Kasumi-1 (cell line): ENCODE measurements around the gene TTL.
"Not testable (repeated sequence)": the region's sequence is repeated elsewhere in the genome, so short reads cannot be mapped to it uniquely, and the experiment has no call there.

Source experiments
- DNase-seq, 2 experiments: peaks; one replicate each; lab custom pipeline; 2025; lab: John Stamatoyannopoulos, UW

TTL gene

GRCh38 chr2:112481528-112482233, at the start of gene TTL:
TTL (plus strand) TSS chr2:112482156; CDS start chr2:112482345, 189 bp downstream.
- peak; percentile 64 for DNase-seq

- DNase-seq = not testable (repeated sequence)
These were observed 49.6 kb upstream of the TTL start for GRCh38 chr2:112432390-112432734.

DNA sequence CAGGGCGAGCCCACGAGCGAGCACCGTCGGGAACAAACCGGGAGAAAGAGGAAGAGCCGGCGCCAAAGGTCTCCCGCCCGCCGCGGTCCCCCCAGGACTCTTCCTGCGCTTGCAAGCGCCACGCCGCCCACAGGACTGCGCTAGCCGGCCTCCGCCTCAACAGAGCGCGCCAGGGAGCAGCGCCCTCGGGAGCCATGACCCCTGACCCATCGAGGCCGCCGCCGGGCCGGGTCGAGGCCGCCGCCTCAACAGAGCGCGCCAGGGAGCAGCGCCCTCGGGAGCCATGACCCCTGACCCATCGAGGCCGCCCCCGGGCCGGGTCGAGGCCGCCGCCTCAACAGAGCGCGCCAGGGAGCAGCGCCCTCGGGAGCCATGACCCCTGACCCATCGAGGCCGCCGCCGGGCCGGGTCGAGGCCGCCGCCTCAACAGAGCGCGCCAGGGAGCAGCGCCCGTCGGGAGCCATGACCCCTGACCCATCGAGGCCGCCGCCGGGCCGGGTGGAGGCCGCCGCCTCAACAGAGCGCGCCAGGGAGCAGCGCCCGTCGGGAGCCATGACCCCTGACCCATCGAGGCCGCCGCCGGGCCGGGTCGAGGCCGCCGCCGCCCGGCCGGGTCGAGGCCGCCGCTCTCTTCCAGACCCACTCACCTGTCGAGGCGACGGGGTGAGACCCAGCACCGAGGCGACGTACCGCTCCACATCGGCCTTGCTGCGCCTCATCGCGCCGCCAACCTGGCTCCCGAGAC, 49.0 kb upstream of the TTL start:
- DNase-seq = not testable (repeated sequence)

DNA sequence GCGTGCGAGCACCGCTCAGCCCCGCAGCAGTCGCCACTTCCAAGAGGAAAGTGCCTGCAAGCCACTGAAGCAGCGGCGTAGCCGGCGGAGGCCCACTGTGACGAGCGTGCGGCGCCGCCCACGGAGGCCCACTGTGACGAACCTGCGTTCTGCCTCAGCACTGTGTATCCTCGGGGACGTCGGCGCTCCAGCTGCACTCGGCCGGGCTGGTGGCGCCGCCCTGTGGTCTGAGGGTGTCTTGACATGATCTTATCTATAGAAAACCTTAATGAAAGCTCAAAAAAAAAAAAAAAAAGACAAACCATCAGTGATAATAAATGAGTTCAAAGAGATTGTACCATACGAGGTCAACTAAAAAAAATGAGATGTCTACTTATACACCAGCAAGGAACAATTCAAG, 48.5 kb upstream of the TTL start, which contains the start of gene RGPD8:
Gene RGPD8, minus strand, starts transcription at position 166 of the 400 bp plus-strand sequence. CDS start 192 bp downstream, outside the sequence.
- DNase-seq = not testable (repeated sequence)

DNA sequence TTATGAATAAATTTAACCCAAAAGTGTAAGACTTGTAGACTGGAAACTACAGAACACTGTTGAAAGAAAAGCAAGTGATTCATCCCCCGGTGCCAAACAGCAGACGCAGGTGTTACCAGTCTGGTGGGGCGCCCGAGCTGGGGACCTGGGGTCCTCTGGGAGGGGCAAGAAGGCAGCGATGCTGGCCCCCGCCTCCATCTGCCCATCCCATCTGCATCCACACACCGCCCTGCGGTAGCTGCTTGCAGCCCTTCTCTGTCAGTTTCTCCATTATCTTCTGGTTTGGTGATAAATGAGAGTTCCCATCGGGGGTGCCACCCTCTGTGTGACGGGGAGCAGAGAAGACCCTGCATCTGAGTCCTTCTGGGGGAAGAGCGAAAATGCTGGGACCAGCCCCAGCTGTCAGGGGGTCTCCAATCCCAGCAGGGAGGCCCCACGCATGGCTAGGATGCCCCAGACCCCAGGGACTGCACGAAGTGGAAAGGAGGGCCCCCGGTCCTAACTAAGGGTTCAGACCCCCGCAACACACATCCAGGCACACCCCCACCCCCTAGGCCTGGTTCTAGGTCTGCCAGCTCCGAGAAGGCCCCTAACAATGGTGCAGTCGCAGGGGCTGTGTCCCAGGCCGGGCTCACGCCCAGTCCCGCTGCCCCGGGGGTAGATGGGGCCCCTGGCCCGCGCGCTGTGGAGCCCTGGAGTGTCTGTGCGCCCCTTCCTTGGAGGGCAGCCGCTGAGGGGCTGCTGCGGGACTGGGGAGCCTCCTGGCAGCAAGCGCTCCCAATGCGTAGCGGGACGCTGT, 47.8 kb upstream of the TTL start:
- DNase-seq = no peak

GRCh38 chr2:112434890-112435715, 46.9 kb upstream of the TTL start:
- DNase-seq = not testable (repeated sequence)

DNA sequence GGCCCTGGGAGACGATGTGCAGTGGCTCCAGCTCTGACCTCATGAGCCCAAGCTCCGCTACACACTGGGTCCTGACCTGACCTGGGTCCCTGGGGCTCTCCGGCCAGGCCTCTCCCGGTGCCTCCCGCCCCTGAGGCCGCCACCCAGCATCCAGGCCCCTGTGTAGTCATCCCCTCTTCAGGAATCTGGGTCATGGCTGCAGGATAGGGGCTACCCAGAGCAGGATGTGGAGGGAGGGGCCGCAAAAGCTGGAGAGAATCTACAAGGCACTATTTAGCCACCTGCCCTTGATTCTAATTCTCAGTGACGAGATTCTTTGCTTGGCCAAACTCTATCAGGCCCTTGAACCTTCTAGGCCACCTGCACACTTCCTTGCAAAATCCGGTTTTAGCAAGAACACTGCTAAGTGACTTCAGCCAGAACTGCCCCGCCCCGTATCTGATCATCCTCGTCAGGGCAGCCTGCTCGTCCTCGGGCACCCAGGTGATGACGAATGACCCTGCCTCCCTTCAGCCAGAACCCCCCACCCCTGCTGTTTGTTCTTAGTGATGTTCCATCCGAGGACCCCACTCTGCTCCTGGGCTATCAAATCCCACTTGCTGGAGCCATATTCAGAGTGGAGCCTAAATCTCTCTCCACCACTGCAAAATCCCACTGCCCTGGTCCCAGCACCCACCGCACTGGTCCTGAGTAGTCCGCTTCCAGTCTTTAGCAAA, 46.1 kb upstream of the TTL start:
- DNase-seq = not testable (repeated sequence)

- not testable (repeated sequence) for DNase-seq
These were observed 45.0 kb upstream of the TTL start for GRCh38 chr2:112436993-112437392.

DNA sequence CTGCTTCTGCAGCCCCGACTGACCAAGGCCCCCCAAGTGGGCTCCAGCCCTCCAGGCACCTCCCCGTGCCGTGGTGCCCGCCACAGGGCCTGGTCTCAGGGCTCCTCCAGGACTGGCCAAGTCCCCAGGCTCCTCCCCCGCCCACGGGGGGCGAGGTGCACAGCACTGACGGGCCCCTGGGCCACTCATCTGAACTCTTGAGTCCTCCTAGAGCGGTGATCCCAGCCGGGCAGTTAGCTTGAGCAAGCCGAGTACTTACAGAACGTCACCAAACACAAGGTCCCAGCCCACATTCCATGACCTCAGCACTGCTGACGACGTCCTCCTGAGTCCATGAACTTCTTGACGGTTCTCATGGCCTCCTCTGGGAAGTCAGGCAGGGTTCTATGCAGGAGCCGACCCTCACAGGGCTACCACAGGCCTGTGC, 44.5 kb upstream of the TTL start:
- not testable (repeated sequence) for DNase-seq

- DNase-seq = not testable (repeated sequence)
These were observed 43.2 kb upstream of the TTL start for GRCh38 chr2:112438603-112439261.

DNA sequence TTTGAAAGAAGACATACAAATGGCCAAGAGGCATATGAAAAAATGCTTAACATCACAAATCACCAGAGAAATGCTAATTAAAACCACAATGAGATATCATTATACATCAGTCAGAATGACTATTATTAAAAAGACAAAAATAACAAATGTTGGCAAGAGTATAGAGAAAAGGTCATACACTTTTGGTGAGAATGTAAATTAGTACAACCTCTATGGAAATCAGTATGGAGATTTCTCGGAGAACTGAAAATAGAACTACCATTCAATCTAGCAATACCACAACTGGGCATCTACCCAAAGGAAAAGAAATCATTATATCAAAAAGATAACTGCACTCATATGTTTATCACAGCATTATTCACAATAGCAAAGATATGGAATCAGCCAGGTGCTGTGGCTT, 37.7 kb upstream of the TTL start:
- not testable (repeated sequence) for DNase-seq

DNA sequence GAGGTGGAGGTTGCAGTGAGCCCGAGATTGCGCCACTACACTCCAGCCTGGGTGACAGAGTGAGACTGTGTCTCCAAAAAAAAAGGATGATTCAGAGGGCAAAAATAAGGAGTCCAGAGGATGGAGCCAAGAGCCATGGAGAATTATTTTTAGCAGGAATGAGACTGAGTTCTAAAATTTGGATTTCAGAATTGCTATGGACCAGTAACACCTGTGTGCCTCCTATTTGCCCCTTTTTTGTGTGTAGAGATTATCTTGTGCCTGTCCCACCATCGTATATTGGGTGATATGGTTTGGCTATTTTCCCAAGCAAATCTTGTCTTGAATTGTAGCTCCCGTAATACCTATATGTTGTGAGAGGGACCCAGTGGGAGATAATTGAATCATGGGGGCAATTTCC, 32.1 kb upstream of the TTL start:
- no peak for DNase-seq

GRCh38 chr2:112451317-112451716, 30.6 kb upstream of the TTL start:
- no peak for DNase-seq

GRCh38 chr2:112454586-112454985, 27.4 kb upstream of the TTL start:
- no peak for DNase-seq

DNA sequence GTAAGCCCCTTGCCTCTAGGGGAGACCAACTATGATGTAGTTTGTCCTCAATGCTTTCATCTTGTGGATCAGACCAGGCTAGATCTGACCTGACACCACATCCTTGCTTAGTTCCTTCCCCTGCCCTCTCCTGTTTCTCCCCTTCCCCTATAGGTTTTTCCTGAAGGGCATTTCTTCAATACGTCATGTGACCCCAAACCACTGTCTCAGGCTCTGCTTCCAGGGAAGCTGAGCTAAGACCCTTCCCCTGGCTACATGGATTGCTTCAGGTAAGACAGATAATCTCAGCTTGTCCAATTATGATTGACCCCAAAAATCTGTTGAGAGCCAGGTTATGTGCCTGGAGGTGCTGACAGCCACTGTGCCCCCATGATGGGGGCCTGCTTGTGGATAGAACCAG, 22.6 kb upstream of the TTL start:
- no peak for DNase-seq

GRCh38 chr2:112462178-112462577, 19.8 kb upstream of the TTL start:
- DNase-seq = no peak

- DNase-seq = no peak
These were observed 18.7 kb upstream of the TTL start for GRCh38 chr2:112463256-112463655.

- peak; percentile 62 to 72 for DNase-seq
These were observed 16.6 kb upstream of the TTL start for GRCh38 chr2:112465382-112465781.

DNA sequence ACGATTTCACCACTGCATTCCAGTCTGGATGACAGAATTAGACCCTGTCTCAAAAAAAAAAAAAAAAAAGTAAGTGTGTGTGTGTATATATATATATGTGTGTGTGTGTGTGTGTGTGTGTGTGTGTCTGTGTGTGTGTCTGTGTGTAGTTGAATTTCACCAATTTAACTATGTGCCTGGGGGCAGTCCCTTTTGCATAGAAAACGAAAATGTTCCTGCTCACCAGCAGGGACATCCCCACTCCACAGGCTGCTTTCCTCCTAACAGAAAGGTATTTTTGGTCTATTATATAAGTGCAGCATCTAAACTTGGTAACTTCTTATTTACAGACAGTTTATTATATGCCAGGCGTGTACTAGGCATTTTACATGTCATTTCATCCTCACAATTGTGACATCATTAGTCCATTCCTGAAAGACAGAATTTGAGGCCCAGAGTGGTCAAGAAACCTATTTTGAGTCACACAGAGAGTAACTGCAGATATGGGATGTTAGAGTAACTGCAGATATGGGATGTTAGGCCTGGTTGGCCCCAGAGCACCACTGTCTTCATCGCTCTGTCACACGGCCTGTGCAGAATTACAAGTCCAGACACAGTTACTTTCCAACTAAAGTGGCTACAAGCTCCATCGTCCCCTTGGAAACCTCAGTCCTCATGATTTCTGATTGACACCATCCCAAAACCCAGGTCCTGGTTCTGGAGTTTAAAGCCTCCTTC, 9.3 kb upstream of the TTL start:
- no peak for DNase-seq
